Fibroblast of the aortic adventitia (primary cell): Measurements from ENCODE around the gene VIT. TPM values are rescaled to one million over a fixed set of nuclear protein-coding genes. Genes with fewer than 3 reads are reported as not detected.
A peak's percentile ranks its signal among the peaks of the same experiment; 100 is the strongest.

Experiments used
- DNase-seq: peaks from one replicate; pipeline ENCODE4 v3.0.0-alpha.2; 2010; ENCODE audit warnings: low read depth
- H3K4me3 ChIP-seq: 2 replicates; pipeline ENCODE4 v1.5.1; 2011; ENCODE audit warnings: low read depth, mild to moderate bottlenecking, control low read depth, low read length, moderate library complexity
- CTCF ChIP-seq: IDR thresholded peaks from 2 replicates; pipeline ENCODE4 v1.5.1; 2011; ENCODE audit warnings: mild to moderate bottlenecking, low read length, control low read depth, inconsistent platforms; ENCODE audit not compliant: insufficient read depth
- total RNA-seq: library from RNA; depleted of rRNA; stranded (reverse); fragments of >200 nt; gene quantifications from 2 replicates; pipeline ENCODE4 v1.2.3, GENCODE V29; 2012; ENCODE audit warnings: low replicate concordance

The VIT gene
- total RNA-seq, 1 donor: 12.9 TPM

GRCh38 chr2:36707050-36707449 is 10.5 kb downstream of the VIT start:
- no peak for TF ChIP-seq CTCF
- H3K4me3 ChIP-seq: no peak overlapping the region
- peak; percentile 45 for DNase-seq

- peak; percentile 36 for TF ChIP-seq CTCF
- no peak overlapping the region for H3K4me3 ChIP-seq
- peak; percentile 70 for DNase-seq
Measured at GRCh38 chr2:36708041-36708741, 11.7 kb downstream of the VIT start.

- no peak overlapping the region for H3K4me3 ChIP-seq
- no peak for DNase-seq
- no peak for TF ChIP-seq CTCF
Measured at GRCh38 chr2:36710858-36711515, 14.5 kb downstream of the VIT start.

- no peak for DNase-seq
- H3K4me3 ChIP-seq: no peak overlapping the region
- TF ChIP-seq CTCF: no peak
Measured at GRCh38 chr2:36711741-36712314, 15.3 kb downstream of the VIT start.

GRCh38 chr2:36713310-36713709 is 16.8 kb downstream of the VIT start:
- DNase-seq: no peak
- no peak overlapping the region for H3K4me3 ChIP-seq
- no peak for TF ChIP-seq CTCF

- TF ChIP-seq CTCF: no peak
- H3K4me3 ChIP-seq: no peak overlapping the region
- no peak for DNase-seq
Measured at GRCh38 chr2:36716111-36716510, 19.6 kb downstream of the VIT start.
